Esophagus muscularis mucosa (tissue), 4 donors: ENCODE data around the gene AKR1C1. TPM values are rescaled to one million over a fixed set of nuclear protein-coding genes. Genes with fewer than 3 reads are reported as not detected.
"Not testable (repeated sequence)": the region's sequence is repeated elsewhere in the genome, so short reads cannot be mapped to it uniquely, and the experiment has no call there.

ENCODE experiments used
- DNase-seq: peaks from one replicate; pipeline ENCODE4 v3.0.0-alpha.2; 2017; ENCODE audit errors: extremely low spot score
- H3K27ac ChIP-seq, 4 donors: fragments of 200-600 bp; sonication (generic); replicated peaks in 1 of 4; 1 replicate in 3 of 4; 2 replicates in 1 of 4; pipeline ENCODE4 v1.5.1; 2016 to 2019; ENCODE audit warnings: mild to moderate bottlenecking in 1 of 4
- H3K27me3 ChIP-seq, 4 donors: fragments of 200-600 bp; sonication (generic); one replicate each; pipeline versions ENCODE4 v1.5.1 to v1.6.0; 2016 to 2019
- H3K36me3 ChIP-seq, 4 donors: fragments of 200-600 bp; sonication (generic); one replicate each; pipeline ENCODE4 v1.5.1; 2016 to 2019
- H3K4me1 ChIP-seq, 4 donors: fragments of 200-600 bp; sonication (generic); one replicate each; pipeline ENCODE4 v1.5.1; 2016 to 2019
- H3K4me3 ChIP-seq, 4 donors: fragments of 200-600 bp; sonication (generic); 1 replicate in 2 of 4; 2 replicates in 2 of 4; pipeline ENCODE4 v1.5.1; 2016 to 2019; ENCODE audit warnings: mild to moderate bottlenecking in 4 of 4, moderate library complexity in 1 of 4
- H3K9me3 ChIP-seq, 4 donors: fragments of 200-600 bp; sonication (generic); 1 replicate in 3 of 4; 2 replicates in 1 of 4; pipeline ENCODE4 v1.5.1; 2016 to 2019
- EP300 ChIP-seq: sonication (generic); formaldehyde crosslinking; IDR thresholded peaks from one replicate; pipeline ENCODE4 v1.6.1; 2017; ENCODE audit warnings: antibody characterized with exemption
- POLR2A ChIP-seq: fragments of 450-650 bp; IDR thresholded peaks from one replicate; pipeline ENCODE4 v1.6.1; 2017; ENCODE audit warnings: antibody characterized with exemption, moderate library complexity, mild to moderate bottlenecking, low read depth
- POLR2AphosphoS5 ChIP-seq, 2 donors: sonication (generic); formaldehyde crosslinking; IDR thresholded peaks; one replicate each; pipeline ENCODE4 v1.6.1; 2017; ENCODE audit warnings: antibody characterized with exemption in 2 of 2
- WGBS: methylation state at CpG from one replicate; pipeline ENCODE4 v1.1.5; 2018; 5-methylcytosine and 5-hydroxymethylcytosine counted together
- intact Hi-C: fragments of 100-400 bp; cut with DNase I; formaldehyde crosslinking; loops from one replicate; pipeline ENCODE4 v1.15.1; 2023
- total RNA-seq, 4 donors: library from RNA; depleted of rRNA; stranded (reverse); fragments of >200 nt; gene quantifications; one replicate each; pipeline versions ENCODE4 v1.1.0 to v1.2.1, GENCODE V29; 2016
- TF ChIP-seq, protein P1 (sequence below), 3 experiments: fragments of 200-600 bp in 2 of 3; fragments of 450-650 bp in 1 of 3; sonication (generic) in 2 of 3; IDR thresholded peaks; one replicate each; pipeline ENCODE4 v1.5.1; 2017 to 2019; ENCODE audit warnings: antibody characterized with exemption in 3 of 3, mild to moderate bottlenecking in 2 of 3, moderate library complexity in 1 of 3

Gene AKR1C1
- total RNA-seq, 4 donors from 2014 or later: 88.6 to 172 (median 141) TPM

DNA sequence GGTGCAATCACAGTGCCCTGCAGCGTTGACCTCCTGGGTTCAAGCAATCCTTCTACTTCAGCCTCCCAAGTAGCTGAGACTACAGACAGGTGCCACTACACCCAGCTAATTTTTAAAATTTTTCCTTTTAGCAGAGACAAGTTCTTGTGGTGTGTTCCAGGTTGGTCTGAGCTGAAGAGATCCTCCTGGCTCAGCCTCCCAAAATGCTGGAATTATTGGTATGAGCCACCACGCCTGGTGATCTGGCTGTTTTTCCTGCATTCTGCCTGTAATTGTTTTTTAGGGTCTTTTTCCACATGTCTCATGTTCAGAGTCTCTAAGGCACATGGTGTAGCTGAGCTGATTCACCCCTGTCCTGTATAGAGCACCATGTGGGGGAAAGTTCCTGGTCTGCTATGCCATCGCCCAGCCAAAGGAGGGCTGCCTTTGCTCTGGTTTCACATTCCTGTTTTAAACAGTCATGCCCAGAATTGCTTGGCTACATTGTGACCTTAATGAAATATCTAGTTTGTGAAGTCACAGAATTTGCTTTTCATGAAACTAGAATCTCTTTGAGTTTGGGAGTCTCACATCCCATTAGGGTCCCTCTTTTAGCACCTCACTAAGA lies 55.6 kb downstream of the AKR1C1 start:
- H3K4me3 ChIP-seq, H3K9me3 ChIP-seq, H3K27me3 ChIP-seq, H3K36me3 ChIP-seq: not testable (repeated sequence)
- DNase-seq: peak; percentile 80
- peak overlapping the region; percentile 41 to 60 (median 50) for H3K27ac ChIP-seq
- intact Hi-C loops: loop anchor here (5.0 kb wide), 1 partner anchor 79 kb away; no protein-coding TSS in a partner anchor
- peaks cover 13 to 25% (median 23%) of the 10 kb centered on the region in 4 donors for H3K4me1 ChIP-seq
- WGBS: 61% methylated on average over 3 of the region's 3 CpGs
- TF ChIP-seq, protein P1, sequence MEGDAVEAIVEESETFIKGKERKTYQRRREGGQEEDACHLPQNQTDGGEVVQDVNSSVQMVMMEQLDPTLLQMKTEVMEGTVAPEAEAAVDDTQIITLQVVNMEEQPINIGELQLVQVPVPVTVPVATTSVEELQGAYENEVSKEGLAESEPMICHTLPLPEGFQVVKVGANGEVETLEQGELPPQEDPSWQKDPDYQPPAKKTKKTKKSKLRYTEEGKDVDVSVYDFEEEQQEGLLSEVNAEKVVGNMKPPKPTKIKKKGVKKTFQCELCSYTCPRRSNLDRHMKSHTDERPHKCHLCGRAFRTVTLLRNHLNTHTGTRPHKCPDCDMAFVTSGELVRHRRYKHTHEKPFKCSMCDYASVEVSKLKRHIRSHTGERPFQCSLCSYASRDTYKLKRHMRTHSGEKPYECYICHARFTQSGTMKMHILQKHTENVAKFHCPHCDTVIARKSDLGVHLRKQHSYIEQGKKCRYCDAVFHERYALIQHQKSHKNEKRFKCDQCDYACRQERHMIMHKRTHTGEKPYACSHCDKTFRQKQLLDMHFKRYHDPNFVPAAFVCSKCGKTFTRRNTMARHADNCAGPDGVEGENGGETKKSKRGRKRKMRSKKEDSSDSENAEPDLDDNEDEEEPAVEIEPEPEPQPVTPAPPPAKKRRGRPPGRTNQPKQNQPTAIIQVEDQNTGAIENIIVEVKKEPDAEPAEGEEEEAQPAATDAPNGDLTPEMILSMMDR (IDR thresholded peaks at IDR 0.05): peak in 2 of 3 experiments; percentile 34 to 39

DNA sequence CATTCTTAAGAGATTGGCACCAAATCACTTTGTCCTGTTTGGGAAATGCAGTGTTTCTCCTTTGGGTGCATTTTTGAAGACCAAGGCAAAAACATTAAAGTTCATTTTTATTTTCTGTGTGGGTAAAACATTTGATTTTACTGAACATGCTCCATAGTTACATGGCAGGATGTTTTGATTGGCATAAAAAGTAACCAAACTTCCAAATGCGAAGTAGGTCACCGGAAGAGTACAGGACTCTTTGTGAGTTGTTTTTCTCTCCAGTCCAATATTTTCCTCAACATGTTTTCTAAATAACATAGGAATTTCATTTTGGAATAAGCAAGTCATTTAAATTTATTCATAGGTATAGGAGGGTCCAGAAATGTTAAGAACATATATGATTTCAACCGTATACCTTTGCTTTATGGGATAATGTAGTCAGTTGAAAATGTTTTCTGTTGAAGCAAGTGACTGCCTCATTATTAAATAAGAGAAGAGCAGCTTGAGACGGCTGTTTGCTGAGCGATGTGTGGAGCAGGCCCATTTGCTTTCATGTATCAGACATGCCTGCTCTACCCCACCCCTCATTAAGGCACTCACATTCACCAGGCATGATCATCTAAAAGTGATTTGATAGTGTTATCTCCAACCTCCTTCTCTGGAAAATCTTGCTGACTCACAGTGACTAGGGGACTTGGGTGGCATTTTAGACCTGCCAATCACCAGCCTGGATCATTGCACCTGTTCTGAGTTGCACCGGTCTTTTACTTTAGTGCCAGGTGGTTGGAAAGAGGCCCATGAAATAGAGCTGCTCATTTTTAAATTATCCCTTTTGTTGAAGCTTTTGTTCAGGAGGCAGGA lies 56.8 kb downstream of the AKR1C1 start:
- peak overlapping the region; percentile 25 to 60 (median 50) for H3K27ac ChIP-seq
- not testable (repeated sequence) for DNase-seq, H3K36me3 ChIP-seq, H3K27me3 ChIP-seq, H3K9me3 ChIP-seq, H3K4me3 ChIP-seq
- 75% methylated on average over 6 of the region's 6 CpGs for WGBS
- H3K4me1 ChIP-seq: peaks cover 13 to 25% (median 23%) of the 10 kb centered on the region in 4 donors
- intact Hi-C loops: loop anchor here (5.0 kb wide), 1 partner anchor 77 kb away; no protein-coding TSS in a partner anchor

DNA sequence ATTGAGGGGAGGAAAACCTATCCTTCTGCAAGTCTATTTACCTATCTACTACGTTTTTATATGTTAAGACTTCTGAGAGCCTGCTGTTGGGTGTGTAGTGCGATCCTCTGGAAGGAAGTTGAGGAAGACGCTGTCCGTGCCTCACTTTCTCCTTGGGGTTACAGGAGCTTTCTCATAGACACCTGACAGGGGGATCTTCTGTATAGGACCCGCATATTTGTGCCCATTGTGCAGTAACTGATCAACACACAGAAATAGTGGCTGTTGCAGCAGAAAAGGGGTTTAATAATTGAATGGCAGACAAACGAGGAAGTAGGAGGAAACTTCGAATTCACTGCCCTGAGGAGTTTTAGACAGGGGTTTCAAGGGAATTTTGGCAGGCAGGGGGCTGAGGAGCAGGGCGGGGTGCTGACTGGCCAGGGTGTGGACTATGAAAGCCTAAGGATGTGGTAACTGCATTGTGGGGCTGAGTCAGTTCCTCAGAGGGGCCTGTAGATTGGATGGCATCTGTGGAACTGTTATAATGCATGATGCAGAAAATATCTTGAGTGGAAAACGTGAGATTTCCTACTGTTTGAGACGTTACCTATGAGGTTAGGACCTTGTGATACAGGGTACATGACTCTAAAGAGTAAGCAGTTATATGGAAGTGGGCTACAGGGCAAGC lies 58.5 kb downstream of the AKR1C1 start:
- H3K4me3 ChIP-seq, H3K36me3 ChIP-seq, H3K27ac ChIP-seq, H3K27me3 ChIP-seq, H3K9me3 ChIP-seq, intact Hi-C loops: not testable (repeated sequence)
- DNase-seq: peak; percentile 55
- WGBS: 72% methylated on average over 10 of the region's 10 CpGs
- peaks cover 13 to 25% (median 23%) of the 10 kb centered on the region in 4 donors for H3K4me1 ChIP-seq

DNA sequence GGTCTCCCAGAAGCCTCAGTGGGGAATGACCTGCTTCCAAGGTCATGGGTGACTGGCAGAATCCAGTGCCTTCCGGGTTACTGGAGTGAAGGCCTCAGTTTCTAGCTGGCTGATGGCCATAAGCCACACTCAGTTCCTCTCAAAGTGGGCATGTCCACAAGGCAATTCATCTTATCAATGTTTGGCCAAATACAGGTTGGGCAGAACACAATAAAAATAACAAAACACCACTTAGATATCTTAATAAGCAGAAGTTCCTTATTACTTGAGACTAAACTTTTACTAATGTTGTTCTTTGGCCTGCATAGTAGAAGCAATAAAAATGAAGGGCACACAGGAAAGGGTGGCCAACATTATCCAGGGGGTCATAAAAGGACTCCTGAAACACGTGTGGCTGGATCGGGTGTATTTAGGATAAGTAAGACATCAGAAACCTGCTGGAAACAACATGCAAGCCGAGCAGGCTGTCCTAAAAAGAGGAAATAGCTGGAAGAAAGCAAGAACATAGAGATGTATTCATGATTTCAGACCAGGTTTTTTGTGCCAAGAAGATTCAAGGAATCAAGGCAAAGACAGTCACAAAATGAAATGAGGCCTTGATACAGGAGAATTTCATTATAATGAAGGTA lies 60.1 kb downstream of the AKR1C1 start:
- Histone ChIP-seq H3K4me1 (peaks cover 13 to 20% (median 19%) of the 10 kb centered on the region in 4 donors), H3K27me3 (no peaks in the 10 kb centered on the region), H3K36me3 (no peaks in the 10 kb centered on the region), H3K4me3 (no peak overlapping the region), H3K9me3 (no peaks in the 10 kb centered on the region), H3K27ac (no peak overlapping the region)
- intact Hi-C loops: no loop called here
- WGBS: 57% methylated on average over 4 of the region's 4 CpGs
- DNase-seq: peak; percentile 21
- TF ChIP-seq, protein P1 (IDR thresholded peaks at IDR 0.05): no peak
- TF ChIP-seq POLR2AphosphoS5 (IDR thresholded peaks at IDR 0.05) (no peak), POLR2A (no peak), EP300 (no peak)

DNA sequence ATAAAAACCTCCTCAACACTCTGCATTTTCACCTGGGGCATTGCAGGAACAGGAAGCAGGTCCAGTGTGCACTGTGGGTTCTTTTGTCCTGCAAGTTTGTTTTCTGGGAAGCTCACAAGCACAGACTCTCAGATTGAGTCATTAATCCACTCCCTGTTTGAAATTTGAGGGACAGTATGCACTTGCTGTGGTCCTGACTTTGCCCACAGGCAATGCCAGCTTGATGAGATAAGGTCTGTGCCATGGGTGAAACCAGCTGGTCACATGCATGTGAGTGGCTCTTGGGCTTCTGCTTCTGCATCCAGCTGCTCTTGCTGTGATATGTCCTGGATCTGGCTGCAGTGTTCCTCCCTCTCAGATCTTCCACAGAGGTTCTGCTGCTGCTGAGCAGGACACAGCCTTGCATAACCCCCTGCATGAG lies 62.3 kb downstream of the AKR1C1 start:
- DNase-seq, H3K36me3 ChIP-seq, intact Hi-C loops, H3K27ac ChIP-seq, H3K27me3 ChIP-seq, H3K4me1 ChIP-seq, H3K4me3 ChIP-seq: not testable (repeated sequence)
- H3K9me3 ChIP-seq: peaks cover 0 to 11% (median 7%) of the 10 kb centered on the region in 4 donors

DNA sequence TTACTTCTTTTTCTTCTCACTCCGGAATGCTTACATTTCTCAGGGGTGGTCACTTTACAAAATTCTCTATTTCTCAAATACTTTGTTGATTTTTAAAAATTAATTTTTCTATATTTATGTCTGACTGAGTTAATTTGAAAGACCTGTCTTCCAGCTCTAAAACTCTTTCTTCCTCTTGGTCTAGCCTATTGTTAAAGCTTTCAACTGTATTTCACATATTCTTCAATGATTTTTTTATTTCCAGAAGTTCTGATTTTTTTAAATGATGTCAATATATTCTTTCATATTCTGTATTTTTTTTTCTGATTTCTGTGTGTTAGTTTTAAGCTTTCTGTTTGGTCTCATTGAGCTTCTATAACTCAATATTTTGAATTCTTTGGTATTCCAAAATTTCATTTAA lies 67.8 kb downstream of the AKR1C1 start:
- no peaks in the 10 kb centered on the region for H3K36me3 ChIP-seq
- TF ChIP-seq POLR2AphosphoS5 (IDR thresholded peaks at IDR 0.05): no peak
- no peak for TF ChIP-seq POLR2A
- TF ChIP-seq, protein P1 (IDR thresholded peaks at IDR 0.05): no peak
- no peak for TF ChIP-seq EP300
- peaks cover 0 to 36% (median 30%) of the 10 kb centered on the region in 4 donors for H3K9me3 ChIP-seq
- no peaks in the 10 kb centered on the region for H3K27me3 ChIP-seq
- no peak overlapping the region for H3K4me3 ChIP-seq
- intact Hi-C loops: no loop called here
- H3K27ac ChIP-seq: no peak overlapping the region
- no peaks in the 10 kb centered on the region for H3K4me1 ChIP-seq
- WGBS: 100% methylated on average over 1 of the region's 1 CpG
- no peak for DNase-seq

DNA sequence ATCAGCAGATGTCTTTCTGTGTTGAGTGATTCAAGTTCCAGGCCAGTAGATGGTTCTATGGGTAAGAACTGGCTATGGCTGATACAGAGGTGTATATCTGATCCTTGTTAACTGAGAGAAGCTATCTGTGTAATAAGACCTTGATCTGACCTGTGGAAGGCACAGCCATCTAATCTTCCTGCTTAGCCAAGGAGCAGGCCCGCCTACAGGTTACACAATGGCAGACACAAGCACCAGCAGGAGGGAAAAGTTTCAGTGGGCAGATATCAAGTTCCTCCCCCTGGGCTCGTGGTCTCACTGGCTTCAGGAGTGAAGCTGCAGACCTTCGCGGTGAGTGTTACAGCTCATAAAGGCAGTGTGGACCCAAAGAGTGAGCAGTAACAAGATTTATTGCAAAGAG lies 68.4 kb downstream of the AKR1C1 start:
- WGBS: 64% methylated on average over 4 of the region's 4 CpGs
- H3K4me3 ChIP-seq, H3K4me1 ChIP-seq, intact Hi-C loops, H3K27me3 ChIP-seq, H3K36me3 ChIP-seq, H3K27ac ChIP-seq: not testable (repeated sequence)
- peaks cover 0 to 36% (median 30%) of the 10 kb centered on the region in 4 donors for H3K9me3 ChIP-seq
- peak; percentile 42 for DNase-seq

DNA sequence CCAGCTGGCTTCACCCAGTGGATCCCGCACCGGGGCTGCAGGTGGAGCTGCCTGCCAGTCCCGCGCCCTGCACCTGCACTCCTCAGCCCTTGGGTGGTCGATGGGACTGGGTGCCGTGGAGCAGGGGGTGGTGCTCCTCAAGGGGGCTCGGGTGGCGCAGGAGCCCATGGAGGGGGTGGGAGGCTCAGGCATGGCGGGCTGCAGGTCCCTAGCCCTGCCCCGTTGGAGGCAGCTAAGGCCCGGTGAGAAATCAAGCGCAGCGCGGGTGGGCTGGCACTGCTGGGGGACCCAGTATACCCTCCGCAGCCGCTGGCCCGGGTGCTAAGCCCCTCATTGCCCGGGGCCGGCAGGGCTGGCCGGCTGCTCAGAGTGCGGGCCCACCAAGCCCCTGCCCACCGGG lies 69.2 kb downstream of the AKR1C1 start:
- no CpG with 5 or more reads among the region's 22 CpGs for WGBS
- H3K4me1 ChIP-seq, intact Hi-C loops, H3K27me3 ChIP-seq, H3K4me3 ChIP-seq, H3K36me3 ChIP-seq, H3K27ac ChIP-seq: not testable (repeated sequence)
- peak; percentile 5 for DNase-seq
- H3K9me3 ChIP-seq: peaks cover 0 to 36% (median 30%) of the 10 kb centered on the region in 4 donors
